HG03565 (cell line): ENCODE data around the gene GALNT4.
A peak's percentile ranks its signal among the peaks of the same experiment; 100 is the strongest.

Experiments used
- ATAC-seq: cut with Tn5 transposase; IDR thresholded peaks from one replicate; pipeline ENCODE4 v1.9.1; 2021; ENCODE audit warnings: mild to moderate bottlenecking, moderate library complexity; ENCODE audit not compliant: unreplicated experiment

The GALNT4 gene

GRCh38 chr12:89537389-89537788 lies 12.8 kb upstream of the GALNT4 start:
- ATAC-seq = no peak

GRCh38 chr12:89529738-89530137 lies 5.1 kb upstream of the GALNT4 start:
- ATAC-seq = peak; percentile 32

GRCh38 chr12:89528434-89528833 lies 3.8 kb upstream of the GALNT4 start:
- ATAC-seq = no peak

- ATAC-seq = peak; percentile 42
These were observed 1.5 kb upstream of the GALNT4 start, which contains the start of gene POC1B for GRCh38 chr12:89525824-89526770. Gene POC1B, minus strand, starts transcription at chr12:89526047. Its CDS starts 152 bp downstream, at chr12:89525895.

GRCh38 chr12:89525305-89525823 lies 768 bp upstream of the GALNT4 start:
- peak; percentile 18 for ATAC-seq

- ATAC-seq = no peak
These were observed 604 bp downstream of the GALNT4 start for GRCh38 chr12:89523843-89524540.

GRCh38 chr12:89523393-89523792 lies 1.2 kb downstream of the GALNT4 start:
- no peak for ATAC-seq

- ATAC-seq = no peak
These were observed 3.0 kb downstream of the GALNT4 start for GRCh38 chr12:89521364-89522223.

- no peak for ATAC-seq
These were observed 6.9 kb downstream of the GALNT4 start for GRCh38 chr12:89517720-89518119.

GRCh38 chr12:89516633-89517032 lies 8.0 kb downstream of the GALNT4 start:
- no peak for ATAC-seq

GRCh38 chr12:89514751-89515150 lies 9.8 kb downstream of the GALNT4 start:
- ATAC-seq = peak; percentile 79

- ATAC-seq = no peak
These were observed 11.1 kb downstream of the GALNT4 start for GRCh38 chr12:89513544-89513943.

GRCh38 chr12:89507015-89507824 lies 17.4 kb downstream of the GALNT4 start:
- ATAC-seq = no peak

- no peak for ATAC-seq
These were observed 18.5 kb downstream of the GALNT4 start for GRCh38 chr12:89506050-89506449.

GRCh38 chr12:89504560-89505346 lies 19.8 kb downstream of the GALNT4 start:
- no peak for ATAC-seq

GRCh38 chr12:89501793-89502192 lies 22.8 kb downstream of the GALNT4 start:
- ATAC-seq = no peak

- no peak for ATAC-seq
These were observed 24.7 kb downstream of the GALNT4 start for GRCh38 chr12:89499857-89500256.

GRCh38 chr12:89497467-89497866 lies 27.1 kb downstream of the GALNT4 start:
- no peak for ATAC-seq

- no peak for ATAC-seq
These were observed 27.6 kb downstream of the GALNT4 start for GRCh38 chr12:89497005-89497404.
